GM12801 (cell line): ENCODE measurements around the gene HJURP.

ENCODE experiments used
- CTCF ChIP-seq: IDR thresholded peaks from one replicate; pipeline ENCODE4 v1.5.1; 2011; ENCODE audit warnings: control low read depth; ENCODE audit not compliant: insufficient read length; ENCODE audit errors: extremely low read depth

Gene HJURP

GRCh38 chr2:233823731-233824121 is 30.6 kb downstream of the HJURP start:
- no peak for TF ChIP-seq CTCF

DNA sequence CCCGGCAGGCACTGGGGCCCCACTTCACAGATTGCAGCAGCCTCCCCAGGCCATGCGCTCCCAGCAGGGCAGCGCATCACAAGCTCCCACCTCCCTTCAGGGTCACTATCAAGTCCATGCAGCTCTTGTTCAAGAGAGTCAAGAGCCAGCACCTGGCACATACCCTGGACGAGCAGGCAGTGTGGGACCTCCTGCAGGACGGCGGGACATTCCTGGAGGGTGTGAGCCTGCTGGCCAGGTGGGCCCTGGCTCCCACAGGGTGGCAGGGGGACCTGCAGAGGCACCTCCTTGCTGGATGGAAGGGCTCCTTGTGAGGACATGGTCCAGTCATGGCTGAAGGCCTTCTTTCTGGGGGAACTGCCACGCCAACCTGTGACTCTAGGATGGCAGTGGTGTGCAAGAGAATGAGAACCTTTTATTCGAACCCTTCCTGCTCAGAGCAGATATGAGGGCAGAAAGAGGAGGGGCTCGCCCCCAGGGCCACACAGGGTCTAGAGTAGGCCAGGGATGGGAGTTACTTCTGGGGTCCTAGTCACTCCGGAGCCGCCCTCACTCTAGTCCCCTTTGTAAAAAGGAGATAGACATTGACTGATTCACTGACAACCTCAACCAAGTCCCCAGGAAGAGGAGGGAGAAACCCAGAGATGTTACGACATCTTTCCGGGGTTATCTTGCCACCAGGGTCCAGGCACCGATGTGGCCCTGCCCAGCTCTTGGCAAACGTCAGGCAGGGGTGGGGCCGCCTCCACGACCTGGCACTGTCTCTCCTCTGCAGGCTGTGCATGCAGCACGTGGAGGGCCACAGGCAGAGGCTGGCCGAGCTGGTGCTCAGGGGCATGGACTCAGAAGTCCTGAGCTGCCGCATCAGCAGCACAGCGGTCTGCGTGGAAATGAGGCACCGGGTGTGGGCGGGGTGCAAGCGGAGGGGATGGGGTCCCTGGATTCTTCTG is 31.3 kb downstream of the HJURP start:
- TF ChIP-seq CTCF: no peak

GRCh38 chr2:233822101-233822771 is 32.1 kb downstream of the HJURP start:
- TF ChIP-seq CTCF: no peak

DNA sequence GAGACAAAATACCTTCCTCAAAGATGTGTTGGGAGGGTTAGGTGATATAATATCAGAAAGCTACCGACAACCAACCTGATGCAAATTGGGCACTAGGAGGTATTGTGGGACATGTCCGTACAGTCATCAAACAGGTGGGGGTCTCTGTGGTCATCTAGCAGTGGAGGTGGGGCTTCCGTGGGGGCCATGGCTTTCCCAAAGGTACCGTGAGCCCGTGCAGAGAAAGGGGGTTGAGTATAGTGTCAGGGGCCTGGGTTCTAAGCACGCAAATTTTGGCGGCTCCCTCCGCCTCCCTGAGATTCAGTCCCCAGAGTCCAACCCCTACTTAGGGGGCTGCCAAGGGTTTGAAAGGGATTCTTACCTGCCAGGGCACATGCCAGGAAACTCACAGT is 32.6 kb downstream of the HJURP start:
- no peak for TF ChIP-seq CTCF

- no peak for TF ChIP-seq CTCF
These were observed 33.1 kb downstream of the HJURP start for GRCh38 chr2:233821196-233821595.

DNA sequence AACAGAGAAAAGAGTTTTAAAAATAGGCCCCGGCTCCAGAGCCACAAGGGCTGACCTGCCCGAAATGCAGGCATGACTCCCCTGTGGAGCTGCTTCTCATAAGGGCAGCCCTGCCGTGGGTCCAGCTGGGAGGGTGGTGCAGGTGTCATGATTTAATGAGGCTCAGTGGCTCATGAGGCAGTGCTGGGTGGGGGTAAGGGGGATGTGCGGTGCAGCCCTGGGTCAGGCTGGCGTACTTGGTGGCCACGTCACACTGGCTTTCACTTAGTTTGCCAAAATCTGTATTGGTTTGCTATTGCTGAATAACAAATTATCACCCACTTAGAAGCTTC is 33.6 kb downstream of the HJURP start:
- no peak for TF ChIP-seq CTCF

DNA sequence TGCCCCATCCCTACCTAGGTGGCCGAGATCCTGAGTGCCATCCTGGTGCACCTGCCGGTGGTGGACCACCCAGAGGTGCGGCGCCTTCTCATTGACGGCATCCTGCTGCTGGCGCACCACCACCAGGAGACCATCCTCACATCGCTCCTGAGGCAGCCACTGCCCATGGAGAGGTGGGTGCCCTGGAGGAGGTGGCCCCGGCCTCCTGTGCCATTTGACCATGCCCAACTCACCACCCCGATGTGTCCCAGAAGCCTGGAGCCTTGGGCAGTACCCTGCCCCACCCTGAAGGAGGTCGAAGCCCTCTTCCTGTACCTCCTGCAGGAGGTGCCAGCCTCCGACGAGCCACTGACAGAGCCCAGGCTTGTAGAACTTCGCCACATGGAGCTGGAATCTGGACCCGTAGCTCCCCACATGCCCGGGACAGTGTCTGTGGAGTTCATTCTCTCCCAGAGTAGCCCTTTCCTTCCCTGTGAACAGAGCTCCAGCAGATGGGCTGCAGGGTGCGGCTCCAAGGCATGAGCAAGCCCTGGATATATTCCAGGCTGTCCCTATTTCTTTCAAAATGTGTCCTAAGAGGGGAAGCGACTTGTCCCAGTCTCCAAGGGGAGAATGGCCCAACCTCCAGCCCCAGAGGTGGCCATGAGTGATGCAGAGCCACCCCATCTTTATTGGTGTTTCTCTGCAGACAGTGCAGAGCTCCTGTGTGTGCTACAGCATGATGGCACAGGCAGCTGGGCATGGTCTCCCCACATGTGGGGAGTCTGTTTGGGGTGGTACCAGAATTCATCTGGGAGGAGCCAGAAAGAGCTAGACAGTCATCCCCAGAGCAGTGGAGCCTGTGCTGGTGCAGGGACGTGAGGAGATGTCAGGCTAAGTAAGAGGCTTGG is 34.2 kb downstream of the HJURP start:
- TF ChIP-seq CTCF: no peak
